K562 (cell line): ENCODE results near the gene KRT35. TPM values are rescaled to one million over a fixed set of nuclear protein-coding genes. Genes with fewer than 3 reads are reported as not detected.

Experiments used
- ATAC-seq: fragments of 200-7000 bp; cut with Tn5 transposase; 3 replicates; pipeline ENCODE4 v1.9.1; 2020; ENCODE audit warnings: moderate library complexity
- BruUV-seq: library from RNA; stranded (reverse); fragments of 400-500 nt; replicated peaks from 2 replicates; lab custom pipeline; 2021; lab: Mats Ljungman, UMichigan
- CTCF ChIA-PET: fragments of 300-600 bp; formaldehyde crosslinking; extraction: SDS; loops from one replicate; lab custom pipeline; 2021; ENCODE audit warnings: low intra/inter-chr PET ratio; lab: Yijun Ruan, JAX
- POLR2A ChIA-PET: fragments of 300-600, 350-650 bp; sonication (Branson Sonifier 250); formaldehyde crosslinking; extraction: SDS; loops from one replicate; lab custom pipeline; 2021; ENCODE audit warnings: antibody characterized with exemption, inconsistent platforms; lab: Yijun Ruan, JAX
- DNase-seq, 4 experiments: peaks; one replicate each; pipeline versions ENCODE4 v3.0.0 to v3.0.0-alpha.2; 2011 to 2018; ENCODE audit warnings: low spot score in 3 of 4, mixed read lengths in 3 of 4; ENCODE audit errors: extremely low read depth in 1 of 4
- FAIRE-seq: peaks from 2 replicates; lab custom pipeline; 2011; peaks lifted over from hg19 to GRCh38; lab: Jason Lieb, UNC
- H2AFZ ChIP-seq: 2 replicates; pipeline ENCODE4 v1.6.0; 2011; ENCODE audit warnings: low read depth, low read length, control low read depth, inconsistent platforms
- H3K27ac ChIP-seq: fragments of 200-600 bp; 3 replicates; pipeline ENCODE4 v1.8.0; 2011; ENCODE audit warnings: low read depth, mild to moderate bottlenecking, control low read depth, inconsistent platforms, low read length, moderate library complexity, mixed read lengths; ENCODE audit errors: extremely low read depth
- H3K27me3 ChIP-seq, 2 experiments: fragments of 300-600 bp in 1 of 2; 2 replicates in 1 of 2; 3 replicates in 1 of 2; pipeline versions ENCODE4 v1.6.0 to v1.8.0; 2011; ENCODE audit warnings: inconsistent platforms in 2 of 2, low read length in 2 of 2, mild to moderate bottlenecking in 1 of 2, mixed read lengths in 1 of 2, moderate library complexity in 1 of 2; ENCODE audit not compliant: control insufficient read depth in 2 of 2, insufficient read depth in 2 of 2
- H3K36me3 ChIP-seq: fragments of 300-600 bp; 3 replicates; pipeline ENCODE4 v1.8.0; 2011; ENCODE audit warnings: mild to moderate bottlenecking, low read length, inconsistent platforms; ENCODE audit not compliant: control insufficient read depth, insufficient read depth
- H3K4me1 ChIP-seq, 2 experiments: fragments of 200-600 bp in 1 of 2; replicated peaks in 1 of 2; 2 replicates in 1 of 2; 3 replicates in 1 of 2; pipeline versions ENCODE4 v1.5.1 to v1.8.0; 2011; ENCODE audit warnings: inconsistent platforms in 2 of 2, low read length in 2 of 2, mild to moderate bottlenecking in 1 of 2, mixed read lengths in 1 of 2, moderate library complexity in 1 of 2; ENCODE audit not compliant: control insufficient read depth in 2 of 2, insufficient read depth in 2 of 2
- H3K4me2 ChIP-seq: 2 replicates; pipeline ENCODE4 v1.6.1; 2011; ENCODE audit warnings: low read length, control low read depth, inconsistent platforms, mixed read lengths; ENCODE audit not compliant: insufficient read depth
- H3K4me3 ChIP-seq: fragments of 200-600 bp; sonication (generic), shearing (Covaris generic); 2 replicates; pipeline ENCODE4 v1.5.1; 2016; ENCODE audit warnings: control low read depth, inconsistent platforms
- H3K79me2 ChIP-seq: fragments of 200-600 bp; 3 replicates; pipeline ENCODE4 v1.8.0; 2011; ENCODE audit warnings: low read length, inconsistent platforms; ENCODE audit not compliant: control insufficient read depth, insufficient read depth
- H3K9ac ChIP-seq, 2 experiments: 2 replicates each; pipeline versions ENCODE4 v1.6.0 to v1.6.1; 2011; ENCODE audit warnings: low read depth in 2 of 2, low read length in 2 of 2, control low read depth in 1 of 2, inconsistent platforms in 1 of 2, mild to moderate bottlenecking in 1 of 2, mixed read lengths in 1 of 2; ENCODE audit not compliant: insufficient read depth in 1 of 2
- H3K9me1 ChIP-seq: one replicate; pipeline ENCODE4 v1.6.0; 2011; ENCODE audit warnings: inconsistent platforms, mild to moderate bottlenecking, low read length, moderate library complexity; ENCODE audit not compliant: control insufficient read depth, insufficient read depth
- H3K9me3 ChIP-seq: replicated peaks from 2 replicates; pipeline ENCODE4 v1.5.1; 2011; ENCODE audit warnings: low read depth, low read length, inconsistent platforms; ENCODE audit not compliant: control insufficient read depth, insufficient read depth
- H4K20me1 ChIP-seq: replicated peaks from 2 replicates; pipeline ENCODE4 v1.6.1; 2011; ENCODE audit warnings: low read length, inconsistent platforms, mixed read lengths; ENCODE audit not compliant: control insufficient read depth, insufficient read depth
- BRD9 ChIP-seq: fragments of 450-650 bp; IDR thresholded peaks from 2 replicates; pipeline ENCODE4 v1.6.1; 2018; ENCODE audit warnings: low read depth; ENCODE audit not compliant: partially characterized antibody
- CBFA2T3 ChIP-seq: fragments of 450-650 bp; IDR thresholded peaks from 2 replicates; pipeline ENCODE4 v1.6.1; 2017
- MGA ChIP-seq: fragments of 450-650 bp; IDR thresholded peaks from 2 replicates; pipeline ENCODE4 v1.6.1; 2016; ENCODE audit warnings: mild to moderate bottlenecking, moderate library complexity
- RBM14 ChIP-seq: fragments of 200-400 bp; formaldehyde crosslinking; IDR thresholded peaks from 2 replicates; pipeline ENCODE4 v1.6.1; 2018; ENCODE audit warnings: low read depth, mild to moderate bottlenecking, low read length, moderate library complexity, borderline replicate concordance; ENCODE audit not compliant: insufficient read depth
- TGIF2 ChIP-seq: sonication (generic); formaldehyde crosslinking; IDR thresholded peaks from 2 replicates; pipeline ENCODE4 v1.8.1; 2022; ENCODE audit warnings: mild to moderate bottlenecking, missing genetic modification reagents, moderate library complexity
- ZNF212 ChIP-seq: fragments of 450-650 bp; formaldehyde crosslinking; IDR thresholded peaks from 2 replicates; pipeline ENCODE4 v1.4.0; 2020; ENCODE audit warnings: mild to moderate bottlenecking
- WGBS: fragments of 100-300 bp; shearing (Covaris generic); methylation state at CpG from one replicate; pipeline ENCODE4 v1.1.6; 2016; ENCODE audit warnings: low coverage, mixed read lengths; ENCODE audit not compliant: insufficient coverage; ENCODE audit errors: missing lambda C conversion rate; 5-methylcytosine and 5-hydroxymethylcytosine counted together
- in situ Hi-C: fragments of 300-500 bp; cut with MboI; formaldehyde crosslinking; loops from 4 replicates; pipeline ENCODE4 v1.15.0; 2018; ENCODE audit warnings: inconsistent platforms, mixed read lengths
- intact Hi-C: fragments of 100-400 bp; cut with micrococcal nuclease; formaldehyde crosslinking; loops from 2 replicates; pipeline ENCODE4 v1.14.2; 2022
- polyA plus RNA-seq, 8 experiments: library from polyadenylated mRNA; depleted of rRNA in 4 of 8; stranded (reverse) in 5 of 8; unstranded in 3 of 8; fragments of >200 nt; fragmentation: Nextera tagmentation in 2 of 8; fragmentation: Illumina TruSeq in 1 of 8; extraction: Ambion mirVana in 2 of 8; extraction: Trizol in 1 of 8; gene quantifications; 2 replicates each; pipeline versions ENCODE4 v1.2.1 to v1.2.3, GENCODE V29; 2011 to 2014; ENCODE audit warnings: inconsistent platforms in 1 of 8, missing spikeins in 1 of 8
- total RNA-seq, 7 experiments: library from RNA; depleted of rRNA in 6 of 7; stranded (reverse); fragments of >200 nt in 6 of 7; fragmentation: Illumina TruSeq in 2 of 7; extraction: Trizol in 2 of 7; gene quantifications; 2 replicates each; pipeline versions ENCODE4 v1.2.1 to v1.2.3, GENCODE V29; 2011 to 2021; ENCODE audit warnings: low replicate concordance in 1 of 7
- TF ChIP-seq, protein P1 (sequence below): sonication (generic); IDR thresholded peaks from 2 replicates; pipeline ENCODE4 v1.6.1; 2016

Gene KRT35
- total and polyA plus RNA-seq, 9 of the 15 experiments (the other 6 are each of a cell fraction or from before 2014, with no cell fraction given): not detected

DNA sequence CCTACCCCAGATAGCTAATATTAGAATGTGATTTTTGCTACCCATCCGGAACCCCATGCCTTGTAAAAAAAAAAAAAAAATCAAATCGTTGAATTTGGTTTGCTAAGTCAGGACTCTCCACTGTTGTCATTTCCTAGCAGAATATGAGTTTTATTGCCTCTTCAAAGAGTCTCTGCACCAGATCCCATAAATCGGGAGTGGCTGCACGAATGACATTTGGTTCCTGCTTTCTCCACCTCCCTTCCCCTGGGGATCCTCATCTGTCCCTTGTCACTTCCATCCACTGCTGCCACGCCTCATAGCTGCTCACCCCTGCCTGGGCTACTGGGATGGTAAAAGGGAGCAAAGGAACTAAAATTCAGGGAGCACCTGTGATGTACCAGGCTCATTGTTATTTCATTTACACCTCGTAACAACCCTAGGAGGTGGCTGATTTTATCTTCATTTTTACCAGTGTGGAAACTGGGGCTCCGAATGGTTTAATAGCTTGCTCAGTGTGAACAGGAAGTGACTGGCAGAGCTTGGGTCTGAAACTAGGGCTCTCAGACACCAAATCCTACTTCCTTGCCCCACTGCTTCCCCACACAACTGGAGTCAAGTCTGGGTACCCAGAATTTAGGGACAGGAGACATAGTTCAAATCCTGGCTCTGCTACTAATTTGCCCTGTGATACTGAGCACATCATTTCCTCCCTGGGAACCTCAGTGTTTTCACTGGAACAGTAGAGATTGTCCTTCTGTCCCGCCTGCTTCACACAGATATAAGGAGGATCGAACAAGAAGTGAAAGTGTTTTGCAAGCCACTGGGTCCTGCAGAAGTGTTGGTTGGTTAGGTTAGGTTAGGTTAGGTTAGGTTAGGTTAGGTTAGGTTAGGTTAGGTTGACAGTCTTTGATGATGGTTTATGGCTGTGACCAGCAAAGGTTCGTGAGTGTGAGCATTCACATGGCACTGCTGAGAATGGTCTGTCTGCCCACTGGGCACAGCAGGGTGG is 9.3 kb upstream of the KRT35 start:
- in situ Hi-C loops (loop anchor here (5.0 kb wide), 1 partner anchor 57 kb away; no protein-coding TSS in a partner anchor), intact Hi-C loops (loop anchor here (10.0 kb wide), 2 partner anchors 175 to 585 kb away; no protein-coding TSS in a partner anchor)
- TF ChIP-seq BRD9 (no peak), CBFA2T3 (0 out of 2 replicates have a peak, but pooled peaks have one; percentile 4), ZNF212 (CRISPR knock-in tag) (no peak), MGA (no peak), RBM14 (no peak), TGIF2 (CRISPR knock-in tag) (no peak)
- TF ChIP-seq, protein P1, sequence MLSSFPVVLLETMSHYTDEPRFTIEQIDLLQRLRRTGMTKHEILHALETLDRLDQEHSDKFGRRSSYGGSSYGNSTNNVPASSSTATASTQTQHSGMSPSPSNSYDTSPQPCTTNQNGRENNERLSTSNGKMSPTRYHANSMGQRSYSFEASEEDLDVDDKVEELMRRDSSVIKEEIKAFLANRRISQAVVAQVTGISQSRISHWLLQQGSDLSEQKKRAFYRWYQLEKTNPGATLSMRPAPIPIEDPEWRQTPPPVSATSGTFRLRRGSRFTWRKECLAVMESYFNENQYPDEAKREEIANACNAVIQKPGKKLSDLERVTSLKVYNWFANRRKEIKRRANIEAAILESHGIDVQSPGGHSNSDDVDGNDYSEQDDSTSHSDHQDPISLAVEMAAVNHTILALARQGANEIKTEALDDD: peak; percentile 90
- FAIRE-seq: peak; percentile 69
- Histone ChIP-seq H3K9me1 (no peaks in the 10 kb centered on the region), H3K4me1 (peaks cover 0 to 14% of the 10 kb centered on the region in 2 experiments; a peak in 4 of 5 replicates), H4K20me1 (no peaks in the 10 kb centered on the region; the same call in none of the 2 replicates), H3K79me2 (no peaks in the 10 kb centered on the region), H3K27ac (no peak overlapping the region), H2AFZ (no peak overlapping the region), H3K4me2 (no peak overlapping the region), H3K9ac (no peak overlapping the region), H3K27me3 (peaks cover 2 to 20% of the 10 kb centered on the region in 2 experiments; a peak in 2 of 5 replicates), H3K4me3 (no peak overlapping the region), H3K9me3 (no peaks in the 10 kb centered on the region), H3K36me3 (no peaks in the 10 kb centered on the region)
- 7% methylated on average over 10 of the region's 10 CpGs for WGBS
- ATAC-seq: no peak
- POLR2A ChIA-PET: interaction anchor here (1.0 to 2.6 kb wide), 2 partner anchors 12 to 59 kb away, joined by 5 to 9 read pairs; no protein-coding TSS in a partner anchor
- DNase-seq: no peak
- BruUV-seq: no TSS peak
- CTCF ChIA-PET: no interaction called here
